ENCODE measurements around the gene UBE2G1.

The UBE2G1 gene

DNA sequence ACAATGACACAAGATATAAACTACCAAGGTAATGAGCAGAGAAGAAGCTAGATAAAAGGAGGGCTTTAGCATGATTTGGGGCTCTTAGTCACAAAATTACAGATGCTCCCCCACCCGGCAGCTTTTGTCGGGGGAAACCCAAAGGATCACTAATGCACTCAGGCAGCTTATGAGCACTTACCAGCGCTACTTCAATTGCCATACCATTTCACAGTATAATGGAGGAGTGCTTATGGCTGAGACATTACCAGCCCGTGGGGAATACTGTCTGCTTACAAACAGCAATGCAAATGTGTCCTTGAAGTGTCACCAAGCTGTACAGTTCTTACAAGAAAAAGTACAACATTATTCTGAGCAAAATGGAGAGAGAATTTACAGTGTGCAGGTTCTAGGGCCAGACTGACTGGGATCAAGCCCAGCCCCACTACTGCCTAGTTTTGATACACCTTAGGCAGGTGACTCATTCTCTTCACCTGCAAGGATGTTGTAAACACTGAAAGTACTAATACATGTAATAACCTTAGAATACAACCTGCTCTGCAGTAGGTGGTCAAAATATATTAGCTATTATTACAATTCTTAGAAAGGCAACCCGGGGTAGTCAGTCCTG is 119.0 kb downstream of the UBE2G1 start:
- DNase-seq (ENCODE audit: low read depth in 2 of 2) = no peak

DNA sequence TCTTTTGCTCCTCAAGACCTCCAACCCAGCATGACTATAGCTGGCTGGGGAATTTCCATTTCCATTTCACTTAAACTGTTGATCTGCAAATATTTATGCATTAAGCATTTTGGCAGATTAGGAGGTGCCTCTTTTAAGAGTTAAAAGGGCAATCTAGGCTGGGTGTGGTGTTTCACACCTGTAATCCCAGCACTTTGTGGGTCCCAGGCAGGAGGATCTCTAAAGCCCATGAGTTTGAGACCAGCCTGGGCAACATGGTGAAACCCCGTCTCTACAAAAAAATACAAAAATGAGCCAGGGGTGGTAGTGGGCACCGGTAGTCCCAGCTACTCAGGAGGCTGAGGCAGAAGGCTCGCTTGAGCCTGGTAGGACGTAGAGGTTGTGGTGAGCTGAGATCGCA is 119.8 kb downstream of the UBE2G1 start:
- no peak for DNase-seq (ENCODE audit: low read depth in 2 of 2)

DNA sequence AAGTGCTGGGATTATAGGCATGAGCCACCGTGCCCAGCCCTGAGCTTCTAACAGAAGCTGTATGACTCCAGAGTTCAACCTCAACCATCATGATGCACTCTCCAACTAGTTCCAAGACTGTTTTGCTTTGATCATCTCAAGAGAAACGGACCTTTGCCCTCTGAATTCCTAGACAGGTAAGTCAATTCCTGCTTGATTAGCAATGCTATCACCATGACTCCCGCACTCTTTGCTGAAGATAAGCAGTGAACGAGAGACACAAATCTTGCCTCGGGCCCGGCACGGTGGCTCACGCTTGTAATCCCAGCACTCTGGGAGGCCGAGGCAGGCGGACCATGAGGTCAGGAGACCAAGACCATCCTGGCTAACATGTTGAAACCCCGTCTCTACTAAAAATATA is 124.9 kb downstream of the UBE2G1 start:
- no peak for DNase-seq (ENCODE audit: low read depth in 2 of 2)

DNA sequence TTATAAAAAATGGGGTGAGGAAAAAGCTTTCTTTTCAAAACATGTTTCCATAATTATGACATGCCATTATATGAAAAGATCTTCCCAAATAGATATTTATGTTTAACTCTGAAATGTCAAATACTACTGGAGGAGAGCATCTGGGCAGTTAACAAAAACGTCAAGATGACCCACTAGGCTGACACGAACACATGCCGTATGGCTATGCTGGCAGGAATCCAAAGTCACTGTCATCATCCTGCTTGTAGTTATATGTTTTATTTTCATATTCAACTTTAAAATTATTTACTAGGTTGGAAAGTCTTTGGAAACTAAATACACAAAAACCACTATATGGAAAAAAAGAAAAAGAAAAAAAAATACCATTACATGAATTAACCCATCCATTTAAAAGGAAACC is 130.0 kb downstream of the UBE2G1 start:
- DNase-seq (ENCODE audit: low read depth in 2 of 2) = no peak

DNA sequence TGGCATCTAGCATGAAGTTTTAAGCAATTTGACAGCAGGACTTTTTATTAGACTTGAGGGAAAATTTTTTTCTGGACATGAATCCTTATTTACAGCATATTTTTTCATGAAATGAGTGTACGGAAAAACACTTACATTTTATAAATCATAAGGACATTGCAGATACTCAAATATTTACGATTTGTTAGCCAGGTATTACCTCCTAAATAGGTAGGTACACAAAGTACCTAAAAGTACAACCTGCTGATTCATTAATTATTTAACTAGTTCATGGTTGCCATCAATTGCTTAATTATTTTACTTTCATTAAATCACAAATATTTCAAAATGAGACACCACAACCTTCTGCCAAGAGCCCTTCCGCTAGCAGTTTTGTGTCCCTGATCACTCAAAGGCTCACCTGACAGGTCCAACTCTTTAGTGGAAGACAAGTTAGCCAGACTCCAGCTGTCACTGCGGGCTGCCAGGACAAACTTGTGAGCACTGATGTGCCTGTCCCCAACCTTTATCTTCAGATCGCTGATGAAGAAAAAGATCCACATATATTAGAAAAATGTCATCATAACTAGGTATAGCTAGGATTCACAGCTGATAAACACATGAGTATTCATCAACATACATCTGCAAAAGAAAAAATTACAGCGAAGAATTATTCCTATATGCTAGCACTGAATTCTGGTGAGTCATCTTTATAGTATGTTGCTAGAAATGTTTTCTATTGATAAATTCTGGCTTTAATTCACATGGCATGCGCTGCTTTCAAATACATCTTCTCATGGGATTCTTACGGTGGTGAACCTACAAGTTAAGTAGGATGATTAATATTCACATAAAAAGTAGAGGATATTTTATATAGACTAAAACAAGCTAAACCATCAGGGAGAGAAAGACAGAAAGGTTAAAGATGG is 130.8 kb downstream of the UBE2G1 start:
- no peak for DNase-seq (ENCODE audit: low read depth in 2 of 2)

DNA sequence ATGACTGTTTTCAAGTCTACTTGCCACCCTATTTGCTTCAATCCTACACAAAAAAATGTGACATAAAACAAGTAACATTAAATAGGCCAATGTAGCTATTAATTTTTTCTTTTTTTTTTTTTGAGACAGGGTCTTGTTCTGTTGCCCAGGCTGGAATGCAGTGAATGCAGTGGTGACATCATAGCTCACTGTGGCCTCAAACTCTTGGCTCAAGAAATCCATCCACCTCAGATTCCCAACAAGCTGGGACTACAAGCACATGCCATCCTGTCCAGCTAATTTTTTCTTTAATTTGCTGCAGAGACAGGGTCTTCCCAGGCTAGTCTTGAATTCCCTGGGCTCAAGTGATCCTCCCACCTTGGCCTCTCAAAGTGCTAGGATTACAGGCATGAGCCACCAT is 132.1 kb downstream of the UBE2G1 start:
- no peak for DNase-seq (ENCODE audit: low read depth in 2 of 2)

DNA sequence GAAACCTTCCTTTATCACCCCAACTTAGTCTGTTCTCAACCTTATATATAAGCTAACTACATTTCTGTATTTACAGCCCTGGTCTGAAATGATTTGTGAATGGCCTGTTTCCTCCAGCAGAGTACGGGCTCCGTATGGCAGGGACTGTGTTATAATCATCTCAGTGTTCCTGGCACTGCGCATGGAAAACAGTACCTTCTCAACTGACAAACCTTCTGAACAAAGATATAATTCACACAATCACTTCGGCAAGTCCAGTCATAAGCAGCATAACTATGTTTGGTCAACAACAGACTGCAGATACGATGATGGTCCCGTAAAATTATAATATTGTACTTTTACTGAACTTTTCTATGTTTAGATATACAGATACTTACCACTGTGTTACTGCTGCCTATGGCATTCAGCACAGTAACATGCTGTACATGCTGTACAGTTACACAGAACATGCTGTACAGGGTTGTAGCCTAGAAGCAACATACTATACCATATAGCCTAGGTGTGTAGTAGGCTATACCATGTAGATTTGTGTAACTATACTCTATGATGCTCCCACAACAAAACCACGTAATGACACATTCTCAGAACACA is 132.7 kb downstream of the UBE2G1 start:
- no peak for DNase-seq (ENCODE audit: low read depth in 2 of 2)

DNA sequence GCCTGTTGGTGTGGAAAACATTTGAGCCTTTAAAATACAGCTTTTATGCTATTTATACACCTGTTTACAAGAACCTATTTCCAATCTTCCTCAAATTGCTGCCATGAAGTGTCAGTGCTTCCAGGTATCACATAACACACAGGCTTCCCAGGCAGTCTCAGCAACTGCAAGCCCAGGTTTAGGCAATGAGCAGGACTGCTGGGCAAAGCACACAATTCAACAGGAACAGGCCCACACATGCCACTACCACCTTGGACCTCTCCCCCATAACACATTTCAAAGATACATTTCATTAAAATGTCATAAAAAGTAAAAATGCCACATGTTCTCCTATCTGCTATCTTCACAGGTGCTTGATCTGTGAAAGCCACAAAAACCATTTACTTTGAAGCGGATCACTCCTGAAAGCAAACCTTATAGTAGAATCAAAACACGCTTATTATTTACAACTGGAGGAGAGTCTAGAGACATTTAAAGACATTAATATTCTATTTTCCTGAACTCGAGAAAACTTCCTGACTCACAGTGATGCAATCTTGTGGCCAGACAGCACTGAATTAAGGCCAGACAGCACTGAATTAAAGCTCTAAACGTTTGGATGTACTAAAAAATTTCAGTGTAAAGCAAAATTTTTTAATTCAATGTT is 134.2 kb downstream of the UBE2G1 start:
- DNase-seq (ENCODE audit: low read depth in 2 of 2) = no peak

DNA sequence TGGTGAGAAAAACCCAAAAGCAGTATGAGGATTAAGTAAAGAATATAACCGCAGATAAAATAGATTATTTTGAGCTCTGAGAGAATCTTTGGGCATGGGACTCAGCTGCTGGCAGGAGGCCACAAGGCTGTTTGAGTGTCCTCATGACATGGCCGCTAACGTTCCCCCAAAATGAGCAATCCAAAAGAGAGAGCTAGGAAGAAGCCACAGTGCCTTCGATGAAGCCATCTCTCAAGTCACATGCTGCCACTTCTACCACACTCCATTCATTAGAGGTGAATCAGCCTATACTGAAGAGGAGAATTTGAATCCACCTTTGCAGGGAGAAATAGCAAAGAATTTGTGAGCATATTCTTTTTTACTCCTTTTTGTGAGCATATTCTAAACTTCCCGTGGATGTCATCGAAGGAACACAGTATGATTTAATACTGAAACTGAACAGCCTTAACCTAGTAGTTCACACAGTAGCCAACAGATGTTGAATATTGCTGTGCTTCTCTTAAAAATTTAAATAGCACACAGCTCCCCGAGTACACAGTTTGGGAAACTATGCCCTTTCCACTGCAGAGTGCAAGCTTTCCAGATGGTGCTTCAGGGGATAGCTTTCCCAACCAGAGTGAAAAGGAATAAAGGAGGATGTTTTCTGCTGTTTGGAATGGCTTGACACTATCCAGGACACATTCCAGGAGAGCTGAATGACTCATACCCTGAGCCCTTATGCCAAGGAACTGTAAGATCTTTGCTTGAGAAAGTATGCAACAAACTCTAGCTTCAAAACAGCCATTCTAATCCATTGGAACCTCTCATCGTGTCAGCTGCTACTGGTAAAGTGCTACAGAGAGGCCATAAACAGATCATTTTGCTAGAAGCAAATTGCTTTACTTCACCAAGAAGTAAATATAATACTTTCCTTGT is 136.6 kb downstream of the UBE2G1 start:
- no peak for DNase-seq (ENCODE audit: low read depth in 2 of 2)

DNA sequence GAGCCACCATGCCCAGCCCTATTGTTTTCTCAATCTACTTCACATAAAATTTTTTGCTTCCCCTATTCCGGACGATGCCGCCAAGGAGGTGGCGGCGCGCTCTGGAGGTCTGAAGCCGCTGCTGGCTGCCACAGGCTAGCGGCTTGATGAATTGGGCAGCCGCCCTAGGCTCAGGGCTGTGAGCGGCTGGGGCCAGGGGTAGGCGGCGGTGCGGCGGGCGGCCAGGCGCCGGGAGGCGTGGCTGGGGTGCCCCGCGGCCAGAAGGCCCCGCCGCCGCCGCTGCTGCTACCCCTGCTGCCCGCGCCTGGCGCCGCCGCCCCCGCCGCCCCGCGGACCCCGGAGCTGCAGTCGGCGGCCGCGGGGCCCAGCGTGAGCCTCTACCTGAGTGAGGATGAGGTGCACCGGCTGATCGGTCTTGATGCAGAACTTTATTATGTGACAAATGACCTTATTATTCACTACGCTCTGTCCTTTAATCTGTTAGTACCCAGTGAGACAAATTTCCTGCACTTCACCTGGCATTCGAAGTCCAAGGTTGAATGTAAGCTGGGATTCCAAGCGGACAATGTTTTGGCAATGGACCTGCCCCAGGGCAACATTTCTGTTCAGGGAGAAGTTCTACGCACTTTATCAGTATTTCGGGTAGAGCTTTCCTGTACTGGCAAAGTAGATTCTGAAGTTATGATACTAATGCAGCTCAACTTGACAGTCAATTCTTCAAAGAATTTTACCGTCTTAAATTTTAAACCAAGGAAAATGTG is 144.4 kb downstream of the UBE2G1 start:
- no peak for DNase-seq (ENCODE audit: low read depth in 2 of 2)

DNA sequence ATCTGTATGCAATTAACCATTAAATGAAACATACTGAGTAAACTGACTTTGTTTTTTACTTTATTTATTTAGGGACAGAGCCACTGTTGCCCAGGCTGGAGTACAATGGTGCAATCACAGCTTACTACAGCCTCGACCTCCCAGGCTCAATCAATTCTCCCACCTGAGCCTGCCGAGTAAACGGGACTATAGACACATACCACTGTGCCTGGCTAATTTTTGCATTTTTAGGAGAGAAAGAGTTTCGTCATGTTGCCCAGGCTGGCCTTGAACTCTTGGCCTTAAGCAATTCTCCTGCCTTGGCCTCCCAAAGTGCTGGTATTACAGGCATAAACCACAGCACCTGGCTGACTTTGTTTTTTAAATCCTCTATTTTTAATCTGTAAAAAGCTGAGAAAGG is 145.3 kb downstream of the UBE2G1 start:
- DNase-seq (ENCODE audit: low read depth in 2 of 2) = no peak

DNA sequence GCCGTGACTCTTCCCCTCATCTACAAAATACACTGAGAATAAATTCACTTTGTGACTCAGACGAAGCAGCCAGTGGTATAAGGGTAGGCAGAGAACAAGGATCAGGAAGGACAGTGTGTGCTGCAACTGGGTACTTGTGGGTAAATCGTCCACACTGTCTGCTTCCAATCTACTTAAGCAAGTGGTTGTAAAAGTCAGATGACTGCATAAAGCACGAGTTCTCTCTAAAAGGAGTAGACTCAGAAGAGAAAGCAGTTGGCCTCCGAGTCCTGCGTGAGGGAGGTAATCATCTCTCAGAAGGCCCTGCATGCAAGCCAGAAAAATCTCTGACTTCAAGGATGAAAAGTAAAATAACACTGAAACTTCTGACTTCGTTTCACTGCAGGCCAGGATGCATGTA is 145.8 kb downstream of the UBE2G1 start:
- no peak for DNase-seq (ENCODE audit: low read depth in 2 of 2)

All from stimulated activated CD4-positive, alpha-beta T cell treated with anti-CD3 and anti-CD28 coated beads, Interleukin-1b, Interleukin-23, amount 100 ng/mL, for 1 hour (primary cell).